Gastroesophageal sphincter (tissue), 4 donors: ENCODE data around the gene ETS1. TPM values are rescaled to one million over a fixed set of nuclear protein-coding genes. Genes with fewer than 3 reads are reported as not detected.

Source experiments
- ATAC-seq: fragments of 150-250 bp; one replicate; pipeline ENCODE4 v1.9.1; 2016; ENCODE audit warnings: mild to moderate bottlenecking, moderate library complexity
- H3K27ac ChIP-seq, 4 donors: fragments of 200-600 bp; sonication (generic) in 3 of 4; 1 replicate in 3 of 4; 2 replicates in 1 of 4; pipeline ENCODE4 v1.5.1; 2016 to 2019
- H3K27me3 ChIP-seq: fragments of 200-600 bp; sonication (generic); one replicate; pipeline ENCODE4 v1.5.1; 2019
- H3K36me3 ChIP-seq, 2 donors: fragments of 200-600 bp; sonication (generic); one replicate each; pipeline ENCODE4 v1.5.1; 2019; ENCODE audit warnings: control low read depth in 1 of 2
- H3K4me1 ChIP-seq, 3 donors: fragments of 200-600 bp; sonication (generic); 1 replicate in 2 of 3; 2 replicates in 1 of 3; pipeline ENCODE4 v1.5.1; 2016 to 2019; ENCODE audit warnings: control low read depth in 2 of 3
- H3K4me3 ChIP-seq, 2 donors: fragments of 200-600 bp; sonication (generic); one replicate each; pipeline ENCODE4 v1.5.1; 2019; ENCODE audit warnings: mild to moderate bottlenecking in 1 of 2, moderate library complexity in 1 of 2
- H3K9me3 ChIP-seq, 3 donors: fragments of 200-600 bp; sonication (generic); one replicate each; pipeline ENCODE4 v1.5.1; 2017 to 2019; ENCODE audit warnings: control low read depth in 2 of 3
- EP300 ChIP-seq: sonication (generic); formaldehyde crosslinking; IDR thresholded peaks from one replicate; pipeline ENCODE4 v1.6.1; 2017; ENCODE audit warnings: antibody characterized with exemption, mild to moderate bottlenecking
- POLR2A ChIP-seq, 2 donors: fragments of 450-650 bp; IDR thresholded peaks; one replicate each; pipeline ENCODE4 v1.6.1; 2017; ENCODE audit warnings: antibody characterized with exemption in 2 of 2, mild to moderate bottlenecking in 2 of 2, moderate library complexity in 1 of 2
- POLR2AphosphoS5 ChIP-seq: sonication (generic); formaldehyde crosslinking; IDR thresholded peaks from one replicate; pipeline ENCODE4 v1.6.1; 2017; ENCODE audit warnings: antibody characterized with exemption
- WGBS, 2 donors: methylation state at CpG; one replicate each; pipeline ENCODE4 v1.1.5; 2018; ENCODE audit warnings: low coverage in 1 of 2; 5-methylcytosine and 5-hydroxymethylcytosine counted together
- total RNA-seq, 4 donors: library from RNA; depleted of rRNA; stranded (reverse); fragments of >200 nt; gene quantifications; one replicate each; pipeline ENCODE4 v1.1.0, GENCODE V29; 2016
- TF ChIP-seq, protein P1 (sequence below), 4 experiments: fragments of 200-600 bp in 2 of 4; fragments of 450-650 bp in 2 of 4; sonication (generic) in 1 of 4; IDR thresholded peaks; one replicate each; pipeline ENCODE4 v1.5.1; 2017 to 2019; ENCODE audit warnings: antibody characterized with exemption in 4 of 4, mild to moderate bottlenecking in 2 of 4, moderate library complexity in 2 of 4

Gene ETS1
- total RNA-seq, 4 donors from 2014 or later, result 32.2 to 65.2 (median 51.0) TPM

GRCh38 chr11:128431931-128432330 is 155.4 kb downstream of the ETS1 start:
- Histone ChIP-seq H3K4me1 (no peaks in the 10 kb centered on the region), H3K36me3 (no peaks in the 10 kb centered on the region), H3K4me3 (no peak overlapping the region), H3K9me3 (no peaks in the 10 kb centered on the region), H3K27me3 (no peaks in the 10 kb centered on the region), H3K27ac (no peak overlapping the region)
- no peak for TF ChIP-seq EP300
- no peak for TF ChIP-seq POLR2AphosphoS5
- TF ChIP-seq, protein P1, sequence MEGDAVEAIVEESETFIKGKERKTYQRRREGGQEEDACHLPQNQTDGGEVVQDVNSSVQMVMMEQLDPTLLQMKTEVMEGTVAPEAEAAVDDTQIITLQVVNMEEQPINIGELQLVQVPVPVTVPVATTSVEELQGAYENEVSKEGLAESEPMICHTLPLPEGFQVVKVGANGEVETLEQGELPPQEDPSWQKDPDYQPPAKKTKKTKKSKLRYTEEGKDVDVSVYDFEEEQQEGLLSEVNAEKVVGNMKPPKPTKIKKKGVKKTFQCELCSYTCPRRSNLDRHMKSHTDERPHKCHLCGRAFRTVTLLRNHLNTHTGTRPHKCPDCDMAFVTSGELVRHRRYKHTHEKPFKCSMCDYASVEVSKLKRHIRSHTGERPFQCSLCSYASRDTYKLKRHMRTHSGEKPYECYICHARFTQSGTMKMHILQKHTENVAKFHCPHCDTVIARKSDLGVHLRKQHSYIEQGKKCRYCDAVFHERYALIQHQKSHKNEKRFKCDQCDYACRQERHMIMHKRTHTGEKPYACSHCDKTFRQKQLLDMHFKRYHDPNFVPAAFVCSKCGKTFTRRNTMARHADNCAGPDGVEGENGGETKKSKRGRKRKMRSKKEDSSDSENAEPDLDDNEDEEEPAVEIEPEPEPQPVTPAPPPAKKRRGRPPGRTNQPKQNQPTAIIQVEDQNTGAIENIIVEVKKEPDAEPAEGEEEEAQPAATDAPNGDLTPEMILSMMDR (IDR thresholded peaks at IDR 0.05), result no peak
- no peak for TF ChIP-seq POLR2A (IDR thresholded peaks at IDR 0.05)
- ATAC-seq, result no peak
- WGBS, 2 donors, result 86 to 92% methylated on average over 1 of the region's 4 CpGs

GRCh38 chr11:128428935-128429334 is 158.4 kb downstream of the ETS1 start:
- ATAC-seq, result no peak
- TF ChIP-seq, protein P1 (IDR thresholded peaks at IDR 0.05), result no peak
- TF ChIP-seq EP300 (no peak), POLR2AphosphoS5 (no peak), POLR2A (IDR thresholded peaks at IDR 0.05) (no peak)
- no peak overlapping the region for H3K27ac ChIP-seq
- no peaks in the 10 kb centered on the region for H3K36me3 ChIP-seq
- no peaks in the 10 kb centered on the region for H3K9me3 ChIP-seq
- WGBS, 2 donors, result 70 to 73% methylated on average over 2 of the region's 3 CpGs
- H3K4me1 ChIP-seq, result peaks cover 0 to 16% (median 11%) of the 10 kb centered on the region in 3 donors
- H3K4me3 ChIP-seq, result no peak overlapping the region
- H3K27me3 ChIP-seq, result no peaks in the 10 kb centered on the region

DNA sequence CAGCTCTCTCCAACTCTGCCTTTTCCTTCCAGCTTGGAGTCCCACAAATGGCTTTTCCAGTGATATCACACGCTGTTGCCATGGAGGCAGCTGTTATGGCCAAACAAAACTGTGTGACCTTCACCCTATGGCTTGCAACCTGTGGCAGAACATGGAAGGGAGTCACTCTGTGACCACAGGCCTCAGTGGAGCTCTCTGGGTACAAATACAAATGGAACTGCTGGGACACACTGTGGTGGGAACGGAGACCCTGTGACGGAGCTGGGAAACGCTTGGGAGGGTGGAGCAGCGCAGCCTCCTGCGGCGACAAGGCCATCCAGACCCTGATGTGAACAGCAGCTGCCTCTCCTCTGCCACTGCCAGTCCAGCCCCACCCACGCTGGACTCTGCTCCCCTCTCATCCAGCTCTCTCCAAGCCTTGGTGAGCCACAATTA is 162.5 kb downstream of the ETS1 start:
- Histone ChIP-seq H3K36me3 (no peaks in the 10 kb centered on the region), H3K4me1 (peaks cover 0 to 50% (median 20%) of the 10 kb centered on the region in 3 donors), H3K27me3 (no peaks in the 10 kb centered on the region), H3K27ac (peak overlapping the region in 3 of 4 donors; percentile 55 to 72 (median 71)), H3K4me3 (no peak overlapping the region), H3K9me3 (no peaks in the 10 kb centered on the region)
- TF ChIP-seq, protein P1 (IDR thresholded peaks at IDR 0.05), result no peak
- no peak for TF ChIP-seq POLR2A (IDR thresholded peaks at IDR 0.05)
- no peak for TF ChIP-seq POLR2AphosphoS5
- TF ChIP-seq EP300, result no peak
- peak; percentile 62 for ATAC-seq
- WGBS, 2 donors, result 0 to 14% methylated on average over 1 of the region's 8 CpGs

- Histone ChIP-seq H3K4me3 (no peak overlapping the region), H3K27ac (peak overlapping the region in 3 of 4 donors; percentile 55 to 72 (median 71)), H3K9me3 (no peaks in the 10 kb centered on the region), H3K27me3 (no peaks in the 10 kb centered on the region), H3K4me1 (peaks cover 0 to 50% (median 20%) of the 10 kb centered on the region in 3 donors), H3K36me3 (no peaks in the 10 kb centered on the region)
- TF ChIP-seq EP300 (no peak), POLR2AphosphoS5 (peak; percentile 6)
- WGBS, 2 donors, result 4 to 17% methylated on average over 6 to 7 of the region's 8 CpGs
- peak; percentile 85 for ATAC-seq
Measured at GRCh38 chr11:128424271-128424711, 163.1 kb downstream of the ETS1 start.

DNA sequence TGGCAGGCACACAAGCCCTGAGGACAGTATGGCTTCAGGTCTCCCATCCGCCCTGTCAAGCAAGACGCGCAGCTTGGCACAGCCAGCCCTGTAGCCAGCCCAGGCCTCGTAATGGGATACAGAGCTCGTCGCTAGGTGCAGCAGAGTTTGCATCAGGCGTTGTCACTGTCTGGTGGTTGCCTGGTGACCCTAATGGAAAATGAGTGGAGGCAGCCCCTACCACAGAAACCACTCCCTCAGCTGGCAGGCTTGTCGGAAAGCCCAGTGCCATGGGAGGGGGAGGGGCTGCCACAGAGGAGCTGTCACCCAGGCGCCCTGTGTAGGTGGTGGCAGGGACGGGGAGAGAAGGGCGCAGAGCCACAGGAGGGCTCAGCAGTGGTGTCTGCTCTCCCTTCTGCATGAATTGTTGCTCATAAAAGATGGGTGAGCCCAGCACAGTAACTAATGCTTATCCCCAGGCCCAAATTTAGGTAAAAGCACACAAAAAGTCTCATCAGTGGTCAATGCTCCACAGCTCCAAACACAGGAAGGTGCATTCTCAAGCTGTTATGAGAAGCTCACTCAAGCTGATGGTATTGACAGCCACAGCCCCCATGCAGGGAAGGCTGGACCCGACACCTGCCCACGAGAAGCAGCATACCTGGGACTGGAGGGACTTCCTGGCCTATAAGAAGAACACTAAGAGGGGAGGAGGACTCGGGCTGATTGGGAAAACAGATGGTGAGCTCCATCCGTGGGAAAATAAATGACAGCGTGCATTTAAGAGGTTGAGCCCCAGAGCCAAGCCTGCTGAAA is 164.6 kb downstream of the ETS1 start:
- H3K9me3 ChIP-seq, result no peaks in the 10 kb centered on the region
- peak overlapping the region in 1 of 4 donors; percentile 71 for H3K27ac ChIP-seq
- peaks cover 0 to 57% (median 23%) of the 10 kb centered on the region in 3 donors for H3K4me1 ChIP-seq
- TF ChIP-seq POLR2AphosphoS5, result no peak
- no peaks in the 10 kb centered on the region for H3K27me3 ChIP-seq
- no peaks in the 10 kb centered on the region for H3K36me3 ChIP-seq
- WGBS, 2 donors, result 60 to 89% methylated on average over 2 to 8 of the region's 16 CpGs
- no peak overlapping the region for H3K4me3 ChIP-seq
- ATAC-seq, result no peak
